GM21576 (cell line): ENCODE measurements around the gene KIF25.

ENCODE experiments used
- ATAC-seq: cut with Tn5 transposase; IDR thresholded peaks from one replicate; pipeline ENCODE4 v1.9.1; 2021; ENCODE audit warnings: mild to moderate bottlenecking, moderate library complexity; ENCODE audit not compliant: unreplicated experiment

Gene KIF25

GRCh38 chr6:167997642-167998041 is at the start of gene KIF25:
Gene KIF25, plus strand, starts transcription at chr6:167997671. Its CDS starts 31,915 bp downstream, at chr6:168029586.
- no peak for ATAC-seq

- no peak for ATAC-seq
Observed at GRCh38 chr6:167947716-167948115, 49.8 kb upstream of the KIF25 start.

- ATAC-seq = no peak
Observed at GRCh38 chr6:167948716-167949115, 48.8 kb upstream of the KIF25 start.

- no peak for ATAC-seq
Observed at GRCh38 chr6:167949121-167949684, 48.3 kb upstream of the KIF25 start.

- no peak for ATAC-seq
Observed at GRCh38 chr6:167951781-167952511, 45.5 kb upstream of the KIF25 start.

GRCh38 chr6:167952512-167952859 is 45.0 kb upstream of the KIF25 start:
- no peak for ATAC-seq

GRCh38 chr6:167953551-167953950 is 43.9 kb upstream of the KIF25 start:
- no peak for ATAC-seq

GRCh38 chr6:167954151-167954550 is 43.3 kb upstream of the KIF25 start:
- no peak for ATAC-seq

- ATAC-seq = no peak
Observed at GRCh38 chr6:167956491-167956890, 41.0 kb upstream of the KIF25 start.

- no peak for ATAC-seq
Observed at GRCh38 chr6:167956983-167957492, 40.4 kb upstream of the KIF25 start.

GRCh38 chr6:167957626-167958025 is 39.8 kb upstream of the KIF25 start:
- ATAC-seq = no peak

- no peak for ATAC-seq
Observed at GRCh38 chr6:167960579-167960978, 36.9 kb upstream of the KIF25 start.

GRCh38 chr6:167962711-167963110 is 34.8 kb upstream of the KIF25 start:
- no peak for ATAC-seq

- no peak for ATAC-seq
Observed at GRCh38 chr6:167963589-167964057, 33.8 kb upstream of the KIF25 start.

- ATAC-seq = no peak
Observed at GRCh38 chr6:167965592-167966539, 31.6 kb upstream of the KIF25 start.

GRCh38 chr6:167966540-167966905 is 30.9 kb upstream of the KIF25 start:
- no peak for ATAC-seq

- ATAC-seq = no peak
Observed at GRCh38 chr6:167968091-167968490, 29.4 kb upstream of the KIF25 start.

- no peak for ATAC-seq
Observed at GRCh38 chr6:167970230-167970629, 27.2 kb upstream of the KIF25 start.

- ATAC-seq = no peak
Observed at GRCh38 chr6:167972193-167972592, 25.3 kb upstream of the KIF25 start.

- no peak for ATAC-seq
Observed at GRCh38 chr6:167973148-167973885, 24.2 kb upstream of the KIF25 start.
